ENCODE data around the gene DTNA. TPM values are rescaled to one million over a fixed set of nuclear protein-coding genes. Genes with fewer than 3 reads are reported as not detected.

Gene DTNA
- total RNA-seq, 2 experiments from 2014 or later, result not detected

DNA sequence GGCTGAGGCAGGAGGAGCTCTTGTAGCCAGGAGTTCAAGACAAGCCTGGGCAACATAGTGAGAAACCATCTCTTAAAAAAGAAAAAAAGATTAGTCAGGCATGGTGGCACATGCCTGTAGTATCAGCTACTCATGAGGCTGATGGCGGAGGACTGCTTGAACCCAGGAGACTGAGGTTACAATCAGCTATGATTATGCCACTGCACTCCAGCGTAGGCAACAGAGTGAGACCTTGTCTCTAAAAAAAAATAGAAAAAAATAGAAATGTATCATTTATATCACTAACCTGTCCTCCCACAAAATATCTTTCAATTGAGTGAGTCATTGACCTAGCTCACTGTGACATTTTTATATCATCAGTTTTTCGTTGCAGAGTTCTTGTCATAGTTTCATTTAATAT is 152.5 kb downstream of the DTNA start:
- CTCF ChIA-PET, result no interaction called here
- POLR2A ChIA-PET, result no interaction called here
- no peak for DNase-seq
- no peak overlapping the region for H3K27ac Mint-ChIP-seq
- no peaks in the 10 kb centered on the region for H3K9me3 Mint-ChIP-seq
- Histone ChIP-seq H3K9me3 (ENCODE audit: control insufficient read depth in 1 of 2, insufficient read depth in 1 of 2, low read length in 2 of 2) (no peaks in the 10 kb centered on the region), H3K4me3 (ENCODE audit: low read length) (no peak overlapping the region), H3K4me1 (ENCODE audit: insufficient read depth, low read length) (no peaks in the 10 kb centered on the region), H3K27me3 (ENCODE audit: control insufficient read depth in 1 of 2, insufficient read depth in 2 of 2, low read length in 2 of 2) (no peaks in the 10 kb centered on the region), H3K36me3 (ENCODE audit: insufficient read depth, low read length) (no peaks in the 10 kb centered on the region), H3K27ac (ENCODE audit: low read depth in 1 of 2, low read length in 2 of 2) (no peak overlapping the region)
- TF ChIP-seq, protein P1, sequence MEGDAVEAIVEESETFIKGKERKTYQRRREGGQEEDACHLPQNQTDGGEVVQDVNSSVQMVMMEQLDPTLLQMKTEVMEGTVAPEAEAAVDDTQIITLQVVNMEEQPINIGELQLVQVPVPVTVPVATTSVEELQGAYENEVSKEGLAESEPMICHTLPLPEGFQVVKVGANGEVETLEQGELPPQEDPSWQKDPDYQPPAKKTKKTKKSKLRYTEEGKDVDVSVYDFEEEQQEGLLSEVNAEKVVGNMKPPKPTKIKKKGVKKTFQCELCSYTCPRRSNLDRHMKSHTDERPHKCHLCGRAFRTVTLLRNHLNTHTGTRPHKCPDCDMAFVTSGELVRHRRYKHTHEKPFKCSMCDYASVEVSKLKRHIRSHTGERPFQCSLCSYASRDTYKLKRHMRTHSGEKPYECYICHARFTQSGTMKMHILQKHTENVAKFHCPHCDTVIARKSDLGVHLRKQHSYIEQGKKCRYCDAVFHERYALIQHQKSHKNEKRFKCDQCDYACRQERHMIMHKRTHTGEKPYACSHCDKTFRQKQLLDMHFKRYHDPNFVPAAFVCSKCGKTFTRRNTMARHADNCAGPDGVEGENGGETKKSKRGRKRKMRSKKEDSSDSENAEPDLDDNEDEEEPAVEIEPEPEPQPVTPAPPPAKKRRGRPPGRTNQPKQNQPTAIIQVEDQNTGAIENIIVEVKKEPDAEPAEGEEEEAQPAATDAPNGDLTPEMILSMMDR (IDR thresholded peaks at IDR 0.05), result no peak
- ATAC-seq (ENCODE audit: poor library complexity), result no peak
- no peaks in the 10 kb centered on the region for H3K36me3 Mint-ChIP-seq (ENCODE audit: low read depth)
- H3K4me3 Mint-ChIP-seq, result no peak overlapping the region
- H3K4me1 Mint-ChIP-seq (ENCODE audit: low read depth), result peaks cover 23% of the 10 kb centered on the region
- intact Hi-C loops (cut with DNase I, micrococcal nuclease), result no loop called here
- no peaks in the 10 kb centered on the region for H3K27me3 Mint-ChIP-seq

DNA sequence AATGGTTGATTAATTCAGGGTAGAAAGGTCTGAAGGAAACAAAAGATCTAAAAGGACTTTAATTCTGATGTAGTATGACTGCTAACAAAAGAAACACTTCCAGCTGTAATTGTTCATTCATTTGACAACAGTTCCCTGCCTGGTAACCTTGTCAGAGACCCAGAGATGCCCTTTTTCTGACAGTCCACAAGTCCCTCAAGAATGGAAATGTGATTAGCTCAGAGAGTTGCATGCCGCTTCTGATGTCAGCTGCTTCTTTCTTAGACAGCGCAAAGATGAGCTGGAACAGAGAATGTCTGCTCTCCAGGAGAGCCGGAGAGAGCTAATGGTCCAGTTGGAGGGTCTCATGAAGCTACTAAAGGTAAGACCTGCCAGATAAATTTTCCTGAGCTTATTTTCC is 153.6 kb downstream of the DTNA start:
- Mint-ChIP-seq H3K36me3 (ENCODE audit: low read depth) (no peaks in the 10 kb centered on the region), H3K4me1 (ENCODE audit: low read depth) (peaks cover 23% of the 10 kb centered on the region), H3K27me3 (no peaks in the 10 kb centered on the region), H3K4me3 (no peak overlapping the region), H3K9me3 (no peaks in the 10 kb centered on the region), H3K27ac (no peak overlapping the region)
- Histone ChIP-seq H3K36me3 (ENCODE audit: insufficient read depth, low read length) (no peaks in the 10 kb centered on the region), H3K4me1 (ENCODE audit: insufficient read depth, low read length) (no peaks in the 10 kb centered on the region), H3K27me3 (ENCODE audit: control insufficient read depth in 1 of 2, insufficient read depth in 2 of 2, low read length in 2 of 2) (no peaks in the 10 kb centered on the region), H3K4me3 (ENCODE audit: low read length) (no peak overlapping the region), H3K9me3 (ENCODE audit: control insufficient read depth in 1 of 2, insufficient read depth in 1 of 2, low read length in 2 of 2) (no peaks in the 10 kb centered on the region), H3K27ac (ENCODE audit: low read depth in 1 of 2, low read length in 2 of 2) (no peak overlapping the region)
- no peak for DNase-seq
- ATAC-seq (ENCODE audit: poor library complexity), result no peak
- CTCF ChIA-PET, result interaction anchor here (0.6 kb wide), 1 partner anchor 783 kb away, joined by 3 read pairs; no protein-coding TSS in a partner anchor
- POLR2A ChIA-PET, result no interaction called here
- TF ChIP-seq, protein P1 (IDR thresholded peaks at IDR 0.05), result no peak
- intact Hi-C loops (cut with DNase I, micrococcal nuclease), result no loop called here

DNA sequence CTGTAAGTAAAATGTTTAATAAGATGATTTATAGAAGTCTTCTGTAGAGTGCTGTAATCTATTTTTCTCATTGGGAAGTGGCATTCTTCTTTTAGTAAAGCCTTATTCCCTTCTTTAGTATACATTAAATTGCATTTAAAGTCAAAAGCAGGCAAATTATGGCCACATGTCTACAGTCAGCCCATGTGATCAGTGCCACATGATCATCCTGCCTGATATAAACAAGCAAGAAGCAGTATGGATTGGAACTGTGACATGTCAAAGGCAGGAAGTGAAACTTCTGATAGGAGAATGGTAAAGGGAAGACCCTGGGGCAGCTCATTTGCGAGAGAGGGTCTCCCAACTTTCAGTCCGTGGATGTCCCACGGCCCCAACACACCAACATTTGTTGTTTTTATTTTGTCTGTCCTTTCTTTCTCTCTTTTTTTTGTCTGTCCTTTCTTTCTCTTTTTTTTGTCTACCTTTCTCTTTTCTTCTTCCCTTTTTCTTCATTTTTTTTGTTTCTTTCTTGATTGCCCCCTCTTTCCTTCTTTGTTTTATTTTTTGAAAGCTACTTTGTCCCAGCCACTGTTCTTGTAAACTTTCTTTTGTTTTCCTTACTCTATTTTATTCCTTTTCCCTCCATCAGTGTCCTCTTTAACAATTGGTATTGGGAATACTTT is 154.9 kb downstream of the DTNA start:
- H3K27me3 ChIP-seq (ENCODE audit: control insufficient read depth in 1 of 2, insufficient read depth in 2 of 2, low read length in 2 of 2), result no peaks in the 10 kb centered on the region
- no peak overlapping the region for H3K4me3 ChIP-seq (ENCODE audit: low read length)
- ATAC-seq (ENCODE audit: poor library complexity), result no peak
- H3K9me3 ChIP-seq (ENCODE audit: control insufficient read depth in 1 of 2, insufficient read depth in 1 of 2, low read length in 2 of 2), result no peaks in the 10 kb centered on the region
- CTCF ChIA-PET, result no interaction called here
- H3K36me3 ChIP-seq (ENCODE audit: insufficient read depth, low read length), result no peaks in the 10 kb centered on the region
- no peaks in the 10 kb centered on the region for H3K4me1 ChIP-seq (ENCODE audit: insufficient read depth, low read length)
- H3K27ac ChIP-seq (ENCODE audit: low read depth in 1 of 2, low read length in 2 of 2), result no peak overlapping the region
- TF ChIP-seq, protein P1 (IDR thresholded peaks at IDR 0.05), result no peak
- POLR2A ChIA-PET, result no interaction called here
- H3K9me3 Mint-ChIP-seq, result no peaks in the 10 kb centered on the region
- no peak for DNase-seq
- no peak overlapping the region for H3K27ac Mint-ChIP-seq
- H3K4me1 Mint-ChIP-seq (ENCODE audit: low read depth), result peaks cover 23% of the 10 kb centered on the region
- H3K4me3 Mint-ChIP-seq, result no peak overlapping the region
- H3K36me3 Mint-ChIP-seq (ENCODE audit: low read depth), result no peaks in the 10 kb centered on the region
- H3K27me3 Mint-ChIP-seq, result no peaks in the 10 kb centered on the region
- intact Hi-C loops (cut with DNase I, micrococcal nuclease), result loop anchor here in 1 of 2 experiments (5.0 kb wide), 1 partner anchor 272 kb away; no protein-coding TSS in a partner anchor

All from CD4-positive, alpha-beta T cell (primary cell).